Measurements from ENCODE around the gene TBC1D5. TPM values are rescaled to one million over a fixed set of nuclear protein-coding genes. Genes with fewer than 3 reads are reported as not detected.

The TBC1D5 gene
- total RNA-seq, 1 experiment from 2014 or later, result 59.4 TPM

- Histone ChIP-seq H3K36me3 (no peaks in the 10 kb centered on the region), H3K27ac (no peak overlapping the region), H3K4me3 (no peak overlapping the region), H3K27me3 (no peaks in the 10 kb centered on the region), H3K4me1 (no peaks in the 10 kb centered on the region), H3K9me3 (replicated peaks) (no peaks in the 10 kb centered on the region)
- DNase-seq, result no peak
Measured at GRCh38 chr3:17469520-17469919, 272.9 kb downstream of the TBC1D5 start.

GRCh38 chr3:17466028-17466427 lies 276.4 kb downstream of the TBC1D5 start:
- Histone ChIP-seq H3K27me3 (no peaks in the 10 kb centered on the region), H3K9me3 (replicated peaks) (no peaks in the 10 kb centered on the region), H3K4me3 (no peak overlapping the region), H3K27ac (no peak overlapping the region), H3K4me1 (no peaks in the 10 kb centered on the region), H3K36me3 (no peaks in the 10 kb centered on the region)
- no peak for DNase-seq

GRCh38 chr3:17459470-17459993 lies 282.9 kb downstream of the TBC1D5 start:
- no peaks in the 10 kb centered on the region for H3K36me3 ChIP-seq
- no peak for DNase-seq
- H3K4me1 ChIP-seq, result no peaks in the 10 kb centered on the region
- no peak overlapping the region for H3K27ac ChIP-seq
- no peaks in the 10 kb centered on the region for H3K9me3 ChIP-seq (replicated peaks)
- H3K4me3 ChIP-seq, result no peak overlapping the region
- H3K27me3 ChIP-seq, result no peaks in the 10 kb centered on the region

GRCh38 chr3:17456650-17457049 lies 285.8 kb downstream of the TBC1D5 start:
- Histone ChIP-seq H3K4me3 (no peak overlapping the region), H3K9me3 (replicated peaks) (no peaks in the 10 kb centered on the region), H3K27ac (no peak overlapping the region), H3K4me1 (no peaks in the 10 kb centered on the region), H3K36me3 (no peaks in the 10 kb centered on the region), H3K27me3 (no peaks in the 10 kb centered on the region)
- no peak for DNase-seq

GRCh38 chr3:17456046-17456445 lies 286.4 kb downstream of the TBC1D5 start:
- no peak for DNase-seq

GRCh38 chr3:17444865-17445264 lies 297.6 kb downstream of the TBC1D5 start:
- H3K36me3 ChIP-seq, result no peaks in the 10 kb centered on the region
- DNase-seq, result no peak
- H3K4me1 ChIP-seq, result no peaks in the 10 kb centered on the region
- no peaks in the 10 kb centered on the region for H3K9me3 ChIP-seq (replicated peaks)
- no peak overlapping the region for H3K4me3 ChIP-seq
- no peak overlapping the region for H3K27ac ChIP-seq
- no peaks in the 10 kb centered on the region for H3K27me3 ChIP-seq

More at GRCh38 chr3:17456046-17456445, 286.4 kb downstream of the TBC1D5 start:
- H3K4me1 ChIP-seq, result no peaks in the 10 kb centered on the region
- no peak overlapping the region for H3K27ac ChIP-seq
- no peak overlapping the region for H3K4me3 ChIP-seq
- no peaks in the 10 kb centered on the region for H3K36me3 ChIP-seq
- no peaks in the 10 kb centered on the region for H3K9me3 ChIP-seq (replicated peaks)
- H3K27me3 ChIP-seq, result no peaks in the 10 kb centered on the region

- Histone ChIP-seq H3K36me3 (no peaks in the 10 kb centered on the region), H3K9me3 (replicated peaks) (no peaks in the 10 kb centered on the region), H3K4me1 (no peaks in the 10 kb centered on the region), H3K27ac (no peak overlapping the region), H3K4me3 (no peak overlapping the region), H3K27me3 (no peaks in the 10 kb centered on the region)
- no peak for DNase-seq
Measured at GRCh38 chr3:17443142-17443541, 299.3 kb downstream of the TBC1D5 start.

GRCh38 chr3:17442332-17443049 lies 299.9 kb downstream of the TBC1D5 start:
- no peaks in the 10 kb centered on the region for H3K27me3 ChIP-seq
- no peaks in the 10 kb centered on the region for H3K36me3 ChIP-seq
- DNase-seq, result no peak
- H3K9me3 ChIP-seq (replicated peaks), result no peaks in the 10 kb centered on the region
- H3K4me1 ChIP-seq, result no peaks in the 10 kb centered on the region
- H3K4me3 ChIP-seq, result no peak overlapping the region
- H3K27ac ChIP-seq, result no peak overlapping the region

GRCh38 chr3:17433876-17434275 lies 308.6 kb downstream of the TBC1D5 start:
- Histone ChIP-seq H3K27me3 (no peaks in the 10 kb centered on the region), H3K9me3 (replicated peaks) (no peaks in the 10 kb centered on the region), H3K4me3 (no peak overlapping the region), H3K36me3 (no peaks in the 10 kb centered on the region), H3K27ac (no peak overlapping the region), H3K4me1 (peaks cover 13% of the 10 kb centered on the region)
- DNase-seq, result no peak

- peaks cover 13% of the 10 kb centered on the region for H3K4me1 ChIP-seq
- peak overlapping the region; percentile 6; the same call in 1 of the 2 replicates for H3K27ac ChIP-seq
- no peaks in the 10 kb centered on the region for H3K27me3 ChIP-seq
- no peaks in the 10 kb centered on the region for H3K9me3 ChIP-seq (replicated peaks)
- no peak for DNase-seq
- no peaks in the 10 kb centered on the region for H3K36me3 ChIP-seq
- no peak overlapping the region for H3K4me3 ChIP-seq
Measured at GRCh38 chr3:17432236-17432635, 310.2 kb downstream of the TBC1D5 start.

- no peak for DNase-seq
- Histone ChIP-seq H3K4me1 (peaks cover 13% of the 10 kb centered on the region), H3K27ac (peak overlapping the region; percentile 6; the same call in 1 of the 2 replicates)
Measured at GRCh38 chr3:17431484-17432045, 310.9 kb downstream of the TBC1D5 start.

GRCh38 chr3:17431004-17431403 lies 311.4 kb downstream of the TBC1D5 start:
- DNase-seq, result peak in 1 of 2 experiments; percentile 46
- Histone ChIP-seq H3K36me3 (no peaks in the 10 kb centered on the region), H3K9me3 (replicated peaks) (no peaks in the 10 kb centered on the region), H3K27ac (peak overlapping the region; percentile 21; the same call in 1 of the 2 replicates), H3K27me3 (no peaks in the 10 kb centered on the region), H3K4me1 (peaks cover 13% of the 10 kb centered on the region), H3K4me3 (no peak overlapping the region)

More at GRCh38 chr3:17431484-17432045, 310.9 kb downstream of the TBC1D5 start:
- no peaks in the 10 kb centered on the region for H3K27me3 ChIP-seq
- H3K9me3 ChIP-seq (replicated peaks), result no peaks in the 10 kb centered on the region
- no peak overlapping the region for H3K4me3 ChIP-seq
- no peaks in the 10 kb centered on the region for H3K36me3 ChIP-seq

GRCh38 chr3:17430582-17430981 lies 311.8 kb downstream of the TBC1D5 start:
- peaks cover 13% of the 10 kb centered on the region for H3K4me1 ChIP-seq
- H3K4me3 ChIP-seq, result no peak overlapping the region
- peak in 1 of 2 experiments; percentile 9 for DNase-seq
- H3K27ac ChIP-seq, result peak overlapping the region; percentile 21; the same call in 1 of the 2 replicates
- H3K36me3 ChIP-seq, result no peaks in the 10 kb centered on the region
- no peaks in the 10 kb centered on the region for H3K27me3 ChIP-seq
- H3K9me3 ChIP-seq (replicated peaks), result no peaks in the 10 kb centered on the region

GRCh38 chr3:17423786-17424536 lies 318.5 kb downstream of the TBC1D5 start:
- no peak for DNase-seq
- Histone ChIP-seq H3K9me3 (replicated peaks) (no peaks in the 10 kb centered on the region), H3K27ac (no peak overlapping the region), H3K27me3 (no peaks in the 10 kb centered on the region), H3K4me3 (no peak overlapping the region), H3K4me1 (no peaks in the 10 kb centered on the region), H3K36me3 (no peaks in the 10 kb centered on the region)

GRCh38 chr3:17422636-17423035 lies 319.8 kb downstream of the TBC1D5 start:
- Histone ChIP-seq H3K4me3 (no peak overlapping the region), H3K36me3 (no peaks in the 10 kb centered on the region), H3K9me3 (replicated peaks) (no peaks in the 10 kb centered on the region), H3K4me1 (no peaks in the 10 kb centered on the region), H3K27me3 (no peaks in the 10 kb centered on the region), H3K27ac (no peak overlapping the region)
- no peak for DNase-seq

All from SJCRH30 (cell line).